ENCODE results near the gene SIAH3. TPM values are rescaled to one million over a fixed set of nuclear protein-coding genes. Genes with fewer than 3 reads are reported as not detected.

The SIAH3 gene
- total RNA-seq, 1 donor from 2014 or later = not detected

GRCh38 chr13:45892513-45892912 lies 41.0 kb upstream of the SIAH3 start:
- no peak overlapping the region for H3K4me3 ChIP-seq (ENCODE audit: low read depth, low read length)
- FAIRE-seq (no peak), DNase-seq (ENCODE audit: low read depth) (no peak)
- no peak for TF ChIP-seq CTCF (IDR thresholded peaks at IDR 0.05; ENCODE audit: insufficient read depth, low read length, severe bottlenecking)
- H3K27me3 ChIP-seq (ENCODE audit: control insufficient read depth, insufficient read depth, low read length) = peaks cover 3% of the 10 kb centered on the region
- H3K36me3 ChIP-seq (ENCODE audit: control insufficient read depth, insufficient read depth, low read length) = no peaks in the 10 kb centered on the region

GRCh38 chr13:45889590-45890243 lies 38.2 kb upstream of the SIAH3 start:
- no peak for FAIRE-seq
- peaks cover 3% of the 10 kb centered on the region for H3K27me3 ChIP-seq (ENCODE audit: control insufficient read depth, insufficient read depth, low read length)
- no peak for TF ChIP-seq CTCF (IDR thresholded peaks at IDR 0.05; ENCODE audit: insufficient read depth, low read length, severe bottlenecking)
- no peaks in the 10 kb centered on the region for H3K36me3 ChIP-seq (ENCODE audit: control insufficient read depth, insufficient read depth, low read length)
- no peak overlapping the region for H3K4me3 ChIP-seq (ENCODE audit: low read depth, low read length)
- DNase-seq (ENCODE audit: low read depth) = no peak

- no peak for TF ChIP-seq CTCF (IDR thresholded peaks at IDR 0.05; ENCODE audit: insufficient read depth, low read length, severe bottlenecking)
- DNase-seq (ENCODE audit: low read depth) (no peak), FAIRE-seq (no peak)
- H3K27me3 ChIP-seq (ENCODE audit: control insufficient read depth, insufficient read depth, low read length) = peaks cover 4% of the 10 kb centered on the region
- H3K4me3 ChIP-seq (ENCODE audit: low read depth, low read length) = no peak overlapping the region
- no peaks in the 10 kb centered on the region for H3K36me3 ChIP-seq (ENCODE audit: control insufficient read depth, insufficient read depth, low read length)
Measured at GRCh38 chr13:45886466-45886865, 34.9 kb upstream of the SIAH3 start.

GRCh38 chr13:45885194-45885593 lies 33.6 kb upstream of the SIAH3 start:
- TF ChIP-seq CTCF (IDR thresholded peaks at IDR 0.05; ENCODE audit: insufficient read depth, low read length, severe bottlenecking) = no peak
- DNase-seq (ENCODE audit: low read depth) (no peak), FAIRE-seq (no peak)
- Histone ChIP-seq H3K27me3 (ENCODE audit: control insufficient read depth, insufficient read depth, low read length) (peaks cover 4% of the 10 kb centered on the region), H3K36me3 (ENCODE audit: control insufficient read depth, insufficient read depth, low read length) (no peaks in the 10 kb centered on the region), H3K4me3 (ENCODE audit: low read depth, low read length) (no peak overlapping the region)

- Histone ChIP-seq H3K4me3 (ENCODE audit: low read depth, low read length) (no peak overlapping the region), H3K36me3 (ENCODE audit: control insufficient read depth, insufficient read depth, low read length) (no peaks in the 10 kb centered on the region), H3K27me3 (ENCODE audit: control insufficient read depth, insufficient read depth, low read length) (peaks cover 2% of the 10 kb centered on the region)
- TF ChIP-seq CTCF (IDR thresholded peaks at IDR 0.05; ENCODE audit: insufficient read depth, low read length, severe bottlenecking) = no peak
- DNase-seq (ENCODE audit: low read depth) = no peak
- FAIRE-seq = no peak
Measured at GRCh38 chr13:45882626-45883025, 31.1 kb upstream of the SIAH3 start.

GRCh38 chr13:45881353-45881752 lies 29.8 kb upstream of the SIAH3 start:
- no peak for TF ChIP-seq CTCF (IDR thresholded peaks at IDR 0.05; ENCODE audit: insufficient read depth, low read length, severe bottlenecking)

More at GRCh38 chr13:45881353-45881752, 29.8 kb upstream of the SIAH3 start:
- no peak for DNase-seq (ENCODE audit: low read depth)
- Histone ChIP-seq H3K4me3 (ENCODE audit: low read depth, low read length) (no peak overlapping the region), H3K36me3 (ENCODE audit: control insufficient read depth, insufficient read depth, low read length) (no peaks in the 10 kb centered on the region), H3K27me3 (ENCODE audit: control insufficient read depth, insufficient read depth, low read length) (peaks cover 2% of the 10 kb centered on the region)
- FAIRE-seq = no peak
